Tibial artery (tissue), 4 donors: ENCODE measurements around the gene CASZ1.

Source experiments
- DNase-seq, 2 donors: peaks; one replicate each; pipeline ENCODE4 v3.0.0-alpha.2; 2019
- H3K27ac ChIP-seq, 2 donors: fragments of 200-600 bp; sonication (generic) in 1 of 2; 1 replicate in 1 of 2; 2 replicates in 1 of 2; pipeline ENCODE4 v1.5.1; 2018 to 2019; ENCODE audit warnings: mild to moderate bottlenecking in 1 of 2
- H3K27me3 ChIP-seq, 2 donors: fragments of 200-600 bp; sonication (generic) in 1 of 2; one replicate each; pipeline versions ENCODE4 v1.5.1 to v1.6.0; 2016 to 2019
- H3K36me3 ChIP-seq, 3 donors: fragments of 200-600 bp; sonication (generic) in 2 of 3; one replicate each; pipeline ENCODE4 v1.5.1; 2016 to 2019; ENCODE audit warnings: mild to moderate bottlenecking in 2 of 3
- H3K4me1 ChIP-seq, 4 donors: fragments of 200-600 bp; sonication (generic) in 2 of 4; 1 replicate in 3 of 4; 2 replicates in 1 of 4; pipeline ENCODE4 v1.5.1; 2016 to 2019
- H3K4me3 ChIP-seq, 2 donors: fragments of 200-600 bp; sonication (generic) in 1 of 2; 1 replicate in 1 of 2; 2 replicates in 1 of 2; pipeline ENCODE4 v1.5.1; 2018 to 2019; ENCODE audit warnings: mild to moderate bottlenecking in 2 of 2
- H3K9me3 ChIP-seq, 3 donors: fragments of 200-600 bp; sonication (generic) in 1 of 3; one replicate each; pipeline ENCODE4 v1.5.1; 2016 to 2019
- intact Hi-C: fragments of 100-400 bp; cut with DNase I; formaldehyde crosslinking; loops from one replicate; pipeline ENCODE4 v1.15.0; 2023; ENCODE audit warnings: low total_unique reads
- TF ChIP-seq, protein P1 (sequence below), 2 experiments: fragments of 200-600 bp in 1 of 2; fragments of 450-650 bp in 1 of 2; IDR thresholded peaks; one replicate each; pipeline ENCODE4 v1.5.1; 2017 to 2019; ENCODE audit warnings: antibody characterized with exemption in 2 of 2, mild to moderate bottlenecking in 1 of 2, moderate library complexity in 1 of 2

CASZ1 gene

DNA sequence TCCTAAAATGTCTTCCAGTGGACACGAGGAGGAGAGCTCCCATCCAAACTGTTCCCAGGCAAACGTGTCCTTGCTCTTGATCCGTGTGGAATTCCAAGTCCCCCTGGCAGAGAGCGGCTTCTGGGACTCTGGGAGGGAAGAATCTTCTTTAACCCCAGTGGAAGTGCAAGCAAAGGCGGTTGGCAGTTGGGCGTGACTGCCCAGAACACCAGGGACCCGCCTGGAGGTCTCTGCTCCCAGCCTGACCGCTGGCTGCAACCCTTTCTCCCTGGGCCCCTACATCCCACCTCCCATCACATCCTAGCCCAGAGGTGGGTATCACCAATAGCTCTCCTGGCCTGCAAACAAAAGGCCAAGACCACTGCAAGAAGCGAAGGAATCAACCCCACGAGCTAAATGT is 17.8 kb downstream of the CASZ1 start:
- Histone ChIP-seq H3K9me3 (no peaks in the 10 kb centered on the region), H3K4me1 (peaks cover 0 to 23% (median 0%) of the 10 kb centered on the region in 4 donors), H3K4me3 (no peak overlapping the region), H3K27me3 (peaks cover 0 to 17% of the 10 kb centered on the region in 2 donors), H3K27ac (no peak overlapping the region), H3K36me3 (no peaks in the 10 kb centered on the region)
- DNase-seq, result no peak
- TF ChIP-seq, protein P1, sequence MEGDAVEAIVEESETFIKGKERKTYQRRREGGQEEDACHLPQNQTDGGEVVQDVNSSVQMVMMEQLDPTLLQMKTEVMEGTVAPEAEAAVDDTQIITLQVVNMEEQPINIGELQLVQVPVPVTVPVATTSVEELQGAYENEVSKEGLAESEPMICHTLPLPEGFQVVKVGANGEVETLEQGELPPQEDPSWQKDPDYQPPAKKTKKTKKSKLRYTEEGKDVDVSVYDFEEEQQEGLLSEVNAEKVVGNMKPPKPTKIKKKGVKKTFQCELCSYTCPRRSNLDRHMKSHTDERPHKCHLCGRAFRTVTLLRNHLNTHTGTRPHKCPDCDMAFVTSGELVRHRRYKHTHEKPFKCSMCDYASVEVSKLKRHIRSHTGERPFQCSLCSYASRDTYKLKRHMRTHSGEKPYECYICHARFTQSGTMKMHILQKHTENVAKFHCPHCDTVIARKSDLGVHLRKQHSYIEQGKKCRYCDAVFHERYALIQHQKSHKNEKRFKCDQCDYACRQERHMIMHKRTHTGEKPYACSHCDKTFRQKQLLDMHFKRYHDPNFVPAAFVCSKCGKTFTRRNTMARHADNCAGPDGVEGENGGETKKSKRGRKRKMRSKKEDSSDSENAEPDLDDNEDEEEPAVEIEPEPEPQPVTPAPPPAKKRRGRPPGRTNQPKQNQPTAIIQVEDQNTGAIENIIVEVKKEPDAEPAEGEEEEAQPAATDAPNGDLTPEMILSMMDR (IDR thresholded peaks at IDR 0.05), result no peak
- intact Hi-C loops, result no loop called here

GRCh38 chr1:10777749-10778574 is 18.5 kb downstream of the CASZ1 start:
- Histone ChIP-seq H3K27me3 (peaks cover 0 to 17% of the 10 kb centered on the region in 2 donors), H3K27ac (no peak overlapping the region), H3K4me1 (peaks cover 0 to 23% (median 0%) of the 10 kb centered on the region in 4 donors), H3K9me3 (no peaks in the 10 kb centered on the region), H3K36me3 (no peaks in the 10 kb centered on the region), H3K4me3 (no peak overlapping the region)
- no peak for DNase-seq
- TF ChIP-seq, protein P1 (IDR thresholded peaks at IDR 0.05), result no peak
- intact Hi-C loops, result no loop called here

GRCh38 chr1:10776190-10776905 is 20.1 kb downstream of the CASZ1 start:
- Histone ChIP-seq H3K27ac (no peak overlapping the region), H3K4me3 (no peak overlapping the region), H3K9me3 (no peaks in the 10 kb centered on the region), H3K27me3 (peaks cover 0 to 7% of the 10 kb centered on the region in 2 donors), H3K36me3 (no peaks in the 10 kb centered on the region), H3K4me1 (peaks cover 0 to 21% (median 0%) of the 10 kb centered on the region in 4 donors)
- intact Hi-C loops, result no loop called here
- TF ChIP-seq, protein P1 (IDR thresholded peaks at IDR 0.05), result no peak
- no peak for DNase-seq

DNA sequence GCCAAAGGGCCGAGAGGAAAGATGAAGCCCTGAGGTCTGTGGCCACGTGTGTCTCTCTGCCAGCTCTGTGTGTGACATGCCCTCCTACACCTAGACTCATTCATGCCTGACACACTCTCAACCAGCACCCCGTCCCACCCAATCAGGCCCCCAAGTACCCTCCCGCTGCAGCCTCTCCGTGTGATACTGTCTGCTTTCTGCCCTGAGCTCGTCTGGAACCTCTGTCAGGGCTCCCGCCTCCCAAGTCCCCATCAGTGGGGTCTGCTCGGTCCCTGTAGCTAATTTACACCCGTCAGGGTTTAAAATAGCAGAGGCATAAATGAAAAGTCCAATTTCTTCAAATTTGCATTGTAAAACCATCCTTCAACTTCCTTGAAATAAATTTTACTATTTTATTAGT is 20.7 kb downstream of the CASZ1 start:
- no peak overlapping the region for H3K4me3 ChIP-seq
- intact Hi-C loops, result no loop called here
- H3K36me3 ChIP-seq, result no peaks in the 10 kb centered on the region
- DNase-seq, result no peak
- TF ChIP-seq, protein P1 (IDR thresholded peaks at IDR 0.05), result no peak
- H3K27me3 ChIP-seq, result peaks cover 0 to 2% of the 10 kb centered on the region in 2 donors
- no peaks in the 10 kb centered on the region for H3K9me3 ChIP-seq
- H3K27ac ChIP-seq, result no peak overlapping the region
- peaks cover 0 to 17% (median 0%) of the 10 kb centered on the region in 4 donors for H3K4me1 ChIP-seq

DNA sequence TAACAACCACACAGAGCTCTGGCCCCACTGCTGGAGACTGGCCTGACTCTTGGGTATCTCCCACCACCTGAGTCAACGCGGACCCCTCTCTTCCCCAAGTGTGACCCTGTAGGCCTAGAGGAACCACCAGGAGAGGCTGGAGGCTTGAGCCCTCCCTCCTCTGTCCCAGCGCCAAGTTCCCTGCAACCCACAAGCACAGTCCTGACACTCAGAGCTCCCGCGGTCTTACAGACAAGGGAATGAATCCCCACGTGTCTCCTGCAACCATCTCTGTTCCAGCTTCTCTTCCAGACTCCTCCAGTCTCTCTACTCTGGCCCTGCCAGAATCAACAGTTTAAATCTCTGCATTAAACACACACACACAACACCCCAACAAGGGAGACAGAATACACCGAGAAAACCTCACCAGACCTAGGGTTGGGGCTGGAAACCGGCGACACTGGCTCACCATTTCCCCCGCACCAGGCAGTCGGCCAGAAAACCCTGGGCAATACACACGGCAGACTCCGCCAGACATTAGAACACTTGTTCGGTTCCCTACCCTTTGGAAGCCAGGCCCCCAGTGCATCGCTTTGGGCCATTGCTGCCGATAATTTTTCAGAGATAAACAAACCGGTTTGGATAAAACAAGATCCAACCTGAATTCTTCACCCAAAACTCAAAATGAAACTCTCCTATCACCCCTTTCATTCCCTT is 21.7 kb downstream of the CASZ1 start:
- Histone ChIP-seq H3K4me1 (peaks cover 0 to 13% (median 0%) of the 10 kb centered on the region in 4 donors), H3K9me3 (no peaks in the 10 kb centered on the region), H3K36me3 (no peaks in the 10 kb centered on the region), H3K27ac (no peak overlapping the region), H3K27me3 (peaks cover 0 to 2% of the 10 kb centered on the region in 2 donors), H3K4me3 (no peak overlapping the region)
- TF ChIP-seq, protein P1 (IDR thresholded peaks at IDR 0.05), result no peak
- intact Hi-C loops, result no loop called here
- no peak for DNase-seq
